ENCODE results near the gene TBCE.

DNA sequence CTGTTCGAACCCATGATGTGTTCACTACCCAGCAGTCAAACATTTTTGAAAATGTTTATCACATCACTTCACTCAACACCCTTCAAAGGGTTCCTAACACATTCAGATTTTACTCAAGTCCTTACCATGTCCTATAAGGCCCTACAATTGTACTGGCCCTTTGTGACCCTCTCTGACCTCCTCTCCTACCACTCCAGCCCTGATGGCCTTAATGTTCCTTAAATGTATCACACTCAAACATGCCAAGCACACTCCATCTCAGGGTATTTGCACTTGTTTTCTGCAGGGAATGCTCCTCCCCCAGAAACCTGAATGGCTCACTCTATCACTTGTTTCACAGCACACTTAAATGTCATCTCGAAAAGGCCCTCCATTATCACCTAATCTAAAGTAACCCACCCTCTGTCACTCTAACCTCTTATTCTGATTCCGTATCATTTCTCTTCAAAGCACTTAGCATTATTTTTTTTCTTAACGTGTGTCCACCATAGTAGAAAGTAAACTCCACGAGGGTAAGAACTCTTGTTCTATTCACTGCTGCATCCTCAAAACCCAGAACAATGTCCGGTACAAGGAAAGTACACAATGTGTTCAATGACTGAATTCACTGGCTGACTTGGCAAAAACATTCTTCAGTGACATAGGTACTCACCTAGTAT is 46.6 kb upstream of the TBCE start:
- TF ChIP-seq, protein P1, sequence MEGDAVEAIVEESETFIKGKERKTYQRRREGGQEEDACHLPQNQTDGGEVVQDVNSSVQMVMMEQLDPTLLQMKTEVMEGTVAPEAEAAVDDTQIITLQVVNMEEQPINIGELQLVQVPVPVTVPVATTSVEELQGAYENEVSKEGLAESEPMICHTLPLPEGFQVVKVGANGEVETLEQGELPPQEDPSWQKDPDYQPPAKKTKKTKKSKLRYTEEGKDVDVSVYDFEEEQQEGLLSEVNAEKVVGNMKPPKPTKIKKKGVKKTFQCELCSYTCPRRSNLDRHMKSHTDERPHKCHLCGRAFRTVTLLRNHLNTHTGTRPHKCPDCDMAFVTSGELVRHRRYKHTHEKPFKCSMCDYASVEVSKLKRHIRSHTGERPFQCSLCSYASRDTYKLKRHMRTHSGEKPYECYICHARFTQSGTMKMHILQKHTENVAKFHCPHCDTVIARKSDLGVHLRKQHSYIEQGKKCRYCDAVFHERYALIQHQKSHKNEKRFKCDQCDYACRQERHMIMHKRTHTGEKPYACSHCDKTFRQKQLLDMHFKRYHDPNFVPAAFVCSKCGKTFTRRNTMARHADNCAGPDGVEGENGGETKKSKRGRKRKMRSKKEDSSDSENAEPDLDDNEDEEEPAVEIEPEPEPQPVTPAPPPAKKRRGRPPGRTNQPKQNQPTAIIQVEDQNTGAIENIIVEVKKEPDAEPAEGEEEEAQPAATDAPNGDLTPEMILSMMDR (IDR thresholded peaks at IDR 0.05) = no peak
- no peak for TF ChIP-seq POLR2A (IDR thresholded peaks at IDR 0.05)
